HL-60 (cell line): ENCODE results near the gene SRMS.

Source experiments
- DNase-seq, 2 experiments: peaks; one replicate each; pipeline ENCODE4 v3.0.0-alpha.2; 2010 to 2020; ENCODE audit warnings: low read depth in 1 of 2, low spot score in 1 of 2
- H3K27ac ChIP-seq: fragments of 250-450 bp; sonication (Bioruptor Pico); replicated peaks from 2 replicates; pipeline ENCODE4 v1.5.1; 2020; ENCODE audit warnings: mild to moderate bottlenecking, moderate library complexity
- H3K27me3 ChIP-seq: fragments of 250-450 bp; sonication (Bioruptor Pico); 2 replicates; pipeline ENCODE4 v1.5.1; 2021; ENCODE audit warnings: mild to moderate bottlenecking, moderate library complexity; ENCODE audit not compliant: insufficient read depth, poor library complexity, severe bottlenecking
- H3K4me3 ChIP-seq: replicated peaks from 2 replicates; pipeline ENCODE4 v1.5.1; 2011; ENCODE audit warnings: mild to moderate bottlenecking, control low read depth, low read length; ENCODE audit not compliant: insufficient read depth
- GABPA ChIP-seq: IDR thresholded peaks from 2 replicates; pipeline ENCODE4 v1.6.1; 2012; ENCODE audit warnings: low read depth
- POLR2AphosphoS5 ChIP-seq: IDR thresholded peaks from 2 replicates; pipeline ENCODE4 v1.6.1; 2012; ENCODE audit warnings: low read depth
- REST ChIP-seq: IDR thresholded peaks from 2 replicates; pipeline ENCODE4 v1.6.1; 2012; ENCODE audit warnings: low read depth; ENCODE audit not compliant: insufficient replicate concordance
- SPI1 ChIP-seq: IDR thresholded peaks from 2 replicates; pipeline ENCODE4 v1.6.1; 2012; ENCODE audit warnings: low read depth, mild to moderate bottlenecking, borderline replicate concordance
- TF ChIP-seq, protein P1 (sequence below): IDR thresholded peaks from one replicate; pipeline ENCODE4 v1.5.1; 2011; ENCODE audit warnings: low read length, control low read depth, inconsistent platforms; ENCODE audit not compliant: insufficient read depth

The SRMS gene

GRCh38 chr20:63500151-63500901, 47.2 kb downstream of the SRMS start:
- Histone ChIP-seq H3K27ac (no peak overlapping the region), H3K4me3 (no peak overlapping the region), H3K27me3 (peaks cover 25% of the 10 kb centered on the region)
- TF ChIP-seq GABPA = no peak
- no peak for TF ChIP-seq SPI1
- TF ChIP-seq, protein P1, sequence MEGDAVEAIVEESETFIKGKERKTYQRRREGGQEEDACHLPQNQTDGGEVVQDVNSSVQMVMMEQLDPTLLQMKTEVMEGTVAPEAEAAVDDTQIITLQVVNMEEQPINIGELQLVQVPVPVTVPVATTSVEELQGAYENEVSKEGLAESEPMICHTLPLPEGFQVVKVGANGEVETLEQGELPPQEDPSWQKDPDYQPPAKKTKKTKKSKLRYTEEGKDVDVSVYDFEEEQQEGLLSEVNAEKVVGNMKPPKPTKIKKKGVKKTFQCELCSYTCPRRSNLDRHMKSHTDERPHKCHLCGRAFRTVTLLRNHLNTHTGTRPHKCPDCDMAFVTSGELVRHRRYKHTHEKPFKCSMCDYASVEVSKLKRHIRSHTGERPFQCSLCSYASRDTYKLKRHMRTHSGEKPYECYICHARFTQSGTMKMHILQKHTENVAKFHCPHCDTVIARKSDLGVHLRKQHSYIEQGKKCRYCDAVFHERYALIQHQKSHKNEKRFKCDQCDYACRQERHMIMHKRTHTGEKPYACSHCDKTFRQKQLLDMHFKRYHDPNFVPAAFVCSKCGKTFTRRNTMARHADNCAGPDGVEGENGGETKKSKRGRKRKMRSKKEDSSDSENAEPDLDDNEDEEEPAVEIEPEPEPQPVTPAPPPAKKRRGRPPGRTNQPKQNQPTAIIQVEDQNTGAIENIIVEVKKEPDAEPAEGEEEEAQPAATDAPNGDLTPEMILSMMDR = no peak
- no peak for TF ChIP-seq REST
- TF ChIP-seq POLR2AphosphoS5 = no peak
- no peak for DNase-seq

DNA sequence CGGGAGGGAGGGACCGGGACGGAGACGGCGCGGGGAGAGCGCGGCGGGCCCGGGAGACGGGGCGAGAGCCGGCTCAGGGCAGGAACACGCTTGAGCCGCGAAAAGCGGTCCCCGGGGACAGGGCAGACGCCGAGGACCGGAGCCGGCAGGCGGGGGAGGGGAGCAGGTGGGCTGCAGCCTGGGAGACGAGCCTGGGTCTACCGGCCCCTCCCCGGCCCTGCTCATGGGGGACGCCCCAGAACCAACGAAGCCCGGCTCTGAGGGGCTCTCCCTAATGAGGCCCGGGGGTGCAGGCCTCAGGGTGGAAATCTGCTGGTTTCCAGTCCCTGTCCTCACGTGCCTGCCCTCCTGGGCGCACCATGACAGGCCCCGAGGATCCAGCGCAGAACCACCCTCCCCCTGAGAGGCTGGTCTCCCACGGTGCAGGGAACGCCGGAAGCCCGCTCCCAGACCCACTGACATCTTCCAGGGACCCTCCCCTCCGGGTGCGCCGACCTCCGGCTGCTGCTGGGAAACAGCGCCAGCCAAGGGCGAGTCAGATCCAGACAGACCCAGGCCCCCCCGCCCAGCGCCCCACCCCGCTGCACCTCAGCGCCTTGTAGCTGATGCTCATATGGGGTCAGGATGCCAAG, 48.1 kb downstream of the SRMS start:
- TF ChIP-seq, protein P1 = no peak
- no peak for TF ChIP-seq SPI1
- H3K27me3 ChIP-seq = peaks cover 25% of the 10 kb centered on the region
- H3K4me3 ChIP-seq = no peak overlapping the region
- H3K27ac ChIP-seq = no peak overlapping the region
- no peak for DNase-seq

DNA sequence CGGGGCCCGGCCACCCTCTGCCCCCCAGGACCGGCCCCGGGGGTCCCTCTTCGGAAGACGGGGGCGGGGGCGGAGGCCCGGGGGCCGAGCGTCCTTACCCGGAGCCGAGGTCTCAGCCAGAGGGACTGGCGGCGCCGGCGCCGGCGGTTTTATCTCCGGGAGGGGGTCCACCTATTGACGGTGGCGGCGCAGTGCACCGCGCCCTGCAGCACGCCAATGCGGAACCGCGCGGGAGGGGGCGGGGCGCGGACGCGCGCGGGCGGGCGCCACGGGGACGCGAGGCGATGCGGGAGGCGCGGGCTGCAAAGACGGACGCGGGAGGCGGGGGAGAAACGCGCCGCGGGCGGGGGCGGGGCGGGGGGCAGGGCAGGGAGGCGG, 48.6 kb downstream of the SRMS start, which contains the start of gene EEF1A2:
TSS of gene EEF1A2 (minus strand) at position 124 of the 378 bp plus-strand sequence. CDS start 1,320 bp downstream, outside the sequence.
- TF ChIP-seq REST = no peak
- no peak for TF ChIP-seq GABPA
- no peak for TF ChIP-seq POLR2AphosphoS5
- TF ChIP-seq, protein P1 = no peak
- TF ChIP-seq SPI1 = no peak
- no peak for DNase-seq
- Histone ChIP-seq H3K4me3 (no peak within 1 kb of the TSS), H3K27ac (no peak within 1 kb of the TSS), H3K27me3 (peaks cover 25% of the 10 kb centered on the region)
